PC-9 (cell line): ENCODE results near the gene CTNNA3. TPM values are rescaled to one million over a fixed set of nuclear protein-coding genes. Genes with fewer than 3 reads are reported as not detected.

ENCODE experiments used
- BruUV-seq: library from RNA; stranded (reverse); fragments of 400-500 nt; replicated peaks from 2 replicates; lab custom pipeline; 2021; lab: Mats Ljungman, UMichigan
- CTCF ChIA-PET: fragments of 300-600 bp; sonication (Branson Sonifier 250); formaldehyde crosslinking; loops from one replicate; lab custom pipeline; 2022; ENCODE audit warnings: antibody characterized with exemption; lab: Charles Lee
- POLR2A ChIA-PET: fragments of 300-600 bp; sonication (Branson Sonifier 250); formaldehyde crosslinking; loops from one replicate; lab custom pipeline; 2022; ENCODE audit warnings: antibody characterized with exemption; ENCODE audit not compliant: unreplicated experiment; lab: Charles Lee
- DNase-seq, 2 experiments: peaks; one replicate each; pipeline versions ENCODE4 v3.0.0 to v3.0.0-alpha.2; 2015 to 2022; ENCODE audit warnings: mixed read lengths in 1 of 2
- H2AFZ ChIP-seq: fragments of 200-600 bp; sonication (generic); 2 replicates; pipeline ENCODE4 v1.8.1; 2017; ENCODE audit warnings: antibody characterized with exemption
- H3F3A ChIP-seq: fragments of 200-600 bp; sonication (generic); 2 replicates; pipeline ENCODE4 v1.8.1; 2017; ENCODE audit warnings: antibody characterized with exemption, mild to moderate bottlenecking, low read depth; ENCODE audit not compliant: insufficient read depth
- H3K27ac ChIP-seq: fragments of 200-600 bp; sonication (generic); 2 replicates; pipeline ENCODE4 v1.6.1; 2016; ENCODE audit warnings: mixed run types
- H3K27me3 ChIP-seq: fragments of 200-600 bp; sonication (generic); 2 replicates; pipeline ENCODE4 v1.6.1; 2016; ENCODE audit warnings: low read depth, mixed run types; ENCODE audit not compliant: insufficient read depth
- H3K36me3 ChIP-seq: fragments of 200-600 bp; sonication (generic); 2 replicates; pipeline ENCODE4 v1.6.1; 2016; ENCODE audit warnings: low read depth, mixed run types
- H3K4me1 ChIP-seq: fragments of 200-600 bp; sonication (generic); replicated peaks from 2 replicates; pipeline ENCODE4 v1.6.1; 2016; ENCODE audit warnings: mixed run types; ENCODE audit not compliant: insufficient read depth
- H3K4me2 ChIP-seq: fragments of 200-600 bp; sonication (generic); 2 replicates; pipeline ENCODE4 v1.6.1; 2017; ENCODE audit warnings: mixed run types
- H3K4me3 ChIP-seq: fragments of 200-600 bp; sonication (generic); 2 replicates; pipeline ENCODE4 v1.6.1; 2016; ENCODE audit warnings: mixed run types
- H3K79me2 ChIP-seq: fragments of 200-600 bp; sonication (generic); 2 replicates; pipeline ENCODE4 v1.6.1; 2017; ENCODE audit warnings: low read depth, mixed run types
- H3K9me2 ChIP-seq: fragments of 200-600 bp; sonication (generic); 2 replicates; pipeline ENCODE4 v1.8.1; 2017; ENCODE audit warnings: mild to moderate bottlenecking; ENCODE audit not compliant: insufficient read depth
- H3K9me3 ChIP-seq: fragments of 200-600 bp; sonication (generic); 2 replicates; pipeline ENCODE4 v1.8.1; 2016; ENCODE audit warnings: low read depth; ENCODE audit not compliant: insufficient read depth
- H4K20me1 ChIP-seq: fragments of 200-600 bp; sonication (generic); 2 replicates; pipeline ENCODE4 v1.8.1; 2017; ENCODE audit not compliant: insufficient read depth
- EZH2 ChIP-seq: fragments of 200-600 bp; sonication (generic); IDR thresholded peaks from 2 replicates; pipeline ENCODE4 v1.8.0; 2017; ENCODE audit warnings: antibody characterized with exemption, low read depth
- intact Hi-C: fragments of 100-400 bp; cut with micrococcal nuclease; formaldehyde crosslinking; loops from one replicate; pipeline ENCODE4 v1.10.0; 2022; ENCODE audit not compliant: unreplicated experiment
- total RNA-seq: library from RNA; stranded (reverse); gene quantifications from 2 replicates; pipeline ENCODE4 v1.2.3, GENCODE V29; 2021
- TF ChIP-seq, protein P1 (sequence below): fragments of 200-600 bp; sonication (generic); conservative IDR thresholded peaks from 2 replicates; pipeline ENCODE4 v1.6.1; 2017; ENCODE audit warnings: mixed run types, antibody characterized with exemption, mild to moderate bottlenecking, moderate library complexity

The CTNNA3 gene
- total RNA-seq, 1 experiment from 2014 or later = not detected

DNA sequence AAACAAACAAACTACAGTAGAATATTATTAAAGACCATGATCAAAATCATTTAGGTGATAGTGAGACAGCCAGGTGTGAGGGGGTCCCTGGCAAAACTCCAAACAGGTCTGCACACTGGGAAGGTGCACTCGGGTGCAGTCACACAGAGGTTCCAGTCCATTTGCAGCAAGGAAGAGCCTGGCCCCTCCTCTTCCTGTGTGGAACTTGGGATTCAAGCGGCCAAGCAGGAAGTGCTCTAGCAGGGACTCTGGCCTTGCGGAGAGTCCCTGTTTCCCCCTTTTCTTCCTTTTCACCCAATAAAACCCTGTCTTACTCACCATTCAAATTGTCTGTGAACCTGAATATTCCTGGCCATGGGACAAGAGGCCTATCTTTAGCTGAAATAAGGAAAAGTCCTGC lies 588.3 kb downstream of the CTNNA3 start:
- Histone ChIP-seq H3K27ac (no peak overlapping the region), H3K4me1 (no peaks in the 10 kb centered on the region), H3F3A (no peaks in the 10 kb centered on the region), H2AFZ (no peak overlapping the region), H3K27me3 (no peaks in the 10 kb centered on the region), H3K4me2 (no peak overlapping the region), H3K36me3 (no peaks in the 10 kb centered on the region), H4K20me1 (no peaks in the 10 kb centered on the region), H3K9me3 (no peaks in the 10 kb centered on the region; the same call in 1 of the 2 replicates), H3K79me2 (no peaks in the 10 kb centered on the region), H3K9me2 (no peaks in the 10 kb centered on the region), H3K4me3 (no peak overlapping the region)
- ChIA-PET POLR2A (interaction anchor here (0.8 kb wide), 1 partner anchor 383 kb away, joined by 7 read pairs; no protein-coding TSS in a partner anchor), CTCF (no interaction called here)
- no peak for DNase-seq
- no TSS peak for BruUV-seq
- intact Hi-C loops = no loop called here
- no peak for TF ChIP-seq EZH2
- TF ChIP-seq, protein P1, sequence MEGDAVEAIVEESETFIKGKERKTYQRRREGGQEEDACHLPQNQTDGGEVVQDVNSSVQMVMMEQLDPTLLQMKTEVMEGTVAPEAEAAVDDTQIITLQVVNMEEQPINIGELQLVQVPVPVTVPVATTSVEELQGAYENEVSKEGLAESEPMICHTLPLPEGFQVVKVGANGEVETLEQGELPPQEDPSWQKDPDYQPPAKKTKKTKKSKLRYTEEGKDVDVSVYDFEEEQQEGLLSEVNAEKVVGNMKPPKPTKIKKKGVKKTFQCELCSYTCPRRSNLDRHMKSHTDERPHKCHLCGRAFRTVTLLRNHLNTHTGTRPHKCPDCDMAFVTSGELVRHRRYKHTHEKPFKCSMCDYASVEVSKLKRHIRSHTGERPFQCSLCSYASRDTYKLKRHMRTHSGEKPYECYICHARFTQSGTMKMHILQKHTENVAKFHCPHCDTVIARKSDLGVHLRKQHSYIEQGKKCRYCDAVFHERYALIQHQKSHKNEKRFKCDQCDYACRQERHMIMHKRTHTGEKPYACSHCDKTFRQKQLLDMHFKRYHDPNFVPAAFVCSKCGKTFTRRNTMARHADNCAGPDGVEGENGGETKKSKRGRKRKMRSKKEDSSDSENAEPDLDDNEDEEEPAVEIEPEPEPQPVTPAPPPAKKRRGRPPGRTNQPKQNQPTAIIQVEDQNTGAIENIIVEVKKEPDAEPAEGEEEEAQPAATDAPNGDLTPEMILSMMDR = no peak

DNA sequence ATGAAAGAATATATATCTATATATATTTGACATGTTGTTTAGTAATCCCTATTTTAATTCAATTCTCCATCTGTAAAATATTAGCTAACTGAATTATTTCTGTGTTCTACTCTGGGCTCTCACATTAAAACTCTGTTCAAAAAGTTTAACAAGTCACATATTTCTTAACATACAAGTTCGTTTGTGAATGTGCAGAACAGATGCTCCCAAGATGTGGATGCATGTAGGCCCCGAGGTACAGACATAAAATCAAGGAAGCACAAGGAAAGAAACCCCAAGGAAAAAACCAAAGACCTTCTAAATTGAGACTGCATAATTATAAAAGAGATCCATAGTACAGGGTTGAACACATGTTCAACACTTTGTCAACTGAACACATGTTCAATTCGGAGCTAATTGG lies 595.0 kb downstream of the CTNNA3 start:
- Histone ChIP-seq H3K27ac (no peak overlapping the region), H3K36me3 (no peaks in the 10 kb centered on the region), H3K4me1 (no peaks in the 10 kb centered on the region), H3K4me2 (no peak overlapping the region), H3K9me2 (no peaks in the 10 kb centered on the region), H4K20me1 (no peaks in the 10 kb centered on the region), H3K27me3 (no peaks in the 10 kb centered on the region), H3K79me2 (no peaks in the 10 kb centered on the region), H3K9me3 (no peaks in the 10 kb centered on the region), H3F3A (no peaks in the 10 kb centered on the region), H2AFZ (no peak overlapping the region), H3K4me3 (no peak overlapping the region)
- POLR2A ChIA-PET = no interaction called here
- TF ChIP-seq, protein P1 = no peak
- no peak for TF ChIP-seq EZH2
- intact Hi-C loops = no loop called here
- BruUV-seq = no TSS peak
- CTCF ChIA-PET = no interaction called here
- no peak for DNase-seq

DNA sequence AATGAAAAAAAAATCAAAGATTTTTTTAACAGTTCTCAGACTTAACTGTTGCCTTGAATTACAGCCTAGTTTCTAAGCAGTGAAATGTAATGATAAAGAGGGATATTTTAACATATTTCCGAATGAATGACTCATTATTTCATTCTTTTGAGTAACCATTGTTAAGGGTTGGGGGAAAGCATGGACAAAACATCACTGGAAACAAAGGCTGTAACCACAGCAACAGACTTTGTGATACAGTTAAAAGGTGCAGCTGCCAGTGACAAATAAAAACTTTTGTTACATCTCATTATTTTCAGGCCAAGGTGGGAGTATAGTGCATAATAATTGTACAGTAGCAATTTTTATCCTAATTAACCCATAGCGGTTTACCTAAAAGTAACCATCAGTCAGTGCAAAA lies 597.5 kb downstream of the CTNNA3 start:
- Histone ChIP-seq H3K4me3 (no peak overlapping the region), H3F3A (no peaks in the 10 kb centered on the region), H3K79me2 (no peaks in the 10 kb centered on the region), H3K9me3 (no peaks in the 10 kb centered on the region), H4K20me1 (no peaks in the 10 kb centered on the region), H3K4me2 (no peak overlapping the region), H3K4me1 (no peaks in the 10 kb centered on the region), H3K27me3 (no peaks in the 10 kb centered on the region), H3K36me3 (no peaks in the 10 kb centered on the region), H2AFZ (no peak overlapping the region), H3K27ac (no peak overlapping the region), H3K9me2 (no peaks in the 10 kb centered on the region)
- ChIA-PET POLR2A (no interaction called here), CTCF (no interaction called here)
- DNase-seq = no peak
- intact Hi-C loops = no loop called here
- no TSS peak for BruUV-seq
- TF ChIP-seq, protein P1 = no peak
- TF ChIP-seq EZH2 = no peak
